GM18870 (cell line): Measurements from ENCODE around the gene AUTS2.

Experiments
- ATAC-seq: cut with Tn5 transposase; IDR thresholded peaks from one replicate; pipeline ENCODE4 v1.9.1; 2021; ENCODE audit warnings: moderate library complexity; ENCODE audit not compliant: unreplicated experiment

Gene AUTS2

GRCh38 chr7:70016044-70016770, 417.9 kb downstream of the AUTS2 start:
- no peak for ATAC-seq

GRCh38 chr7:70017357-70017756, 419.1 kb downstream of the AUTS2 start:
- no peak for ATAC-seq

GRCh38 chr7:70018700-70019099, 420.4 kb downstream of the AUTS2 start:
- no peak for ATAC-seq

GRCh38 chr7:70027867-70028266, 429.6 kb downstream of the AUTS2 start:
- no peak for ATAC-seq

- ATAC-seq: no peak
Measured at GRCh38 chr7:70028620-70029019, 430.3 kb downstream of the AUTS2 start.

GRCh38 chr7:70029993-70030392, 431.7 kb downstream of the AUTS2 start:
- ATAC-seq: no peak

- no peak for ATAC-seq
Measured at GRCh38 chr7:70030745-70031144, 432.5 kb downstream of the AUTS2 start.

- ATAC-seq: no peak
Measured at GRCh38 chr7:70031245-70031644, 433.0 kb downstream of the AUTS2 start.

- no peak for ATAC-seq
Measured at GRCh38 chr7:70032649-70033048, 434.4 kb downstream of the AUTS2 start.

GRCh38 chr7:70033226-70033625, 435.0 kb downstream of the AUTS2 start:
- ATAC-seq: no peak

GRCh38 chr7:70034999-70035398, 436.7 kb downstream of the AUTS2 start:
- no peak for ATAC-seq

GRCh38 chr7:70035519-70035918, 437.2 kb downstream of the AUTS2 start:
- ATAC-seq: no peak

GRCh38 chr7:70035955-70036354, 437.7 kb downstream of the AUTS2 start:
- ATAC-seq: no peak

- ATAC-seq: no peak
Measured at GRCh38 chr7:70036695-70037094, 438.4 kb downstream of the AUTS2 start.

GRCh38 chr7:70037171-70037933, 439.1 kb downstream of the AUTS2 start:
- ATAC-seq: no peak

- ATAC-seq: no peak
Measured at GRCh38 chr7:70040051-70040450, 441.8 kb downstream of the AUTS2 start.

GRCh38 chr7:70040970-70041766, 442.9 kb downstream of the AUTS2 start:
- no peak for ATAC-seq

GRCh38 chr7:70042533-70042932, 444.3 kb downstream of the AUTS2 start:
- no peak for ATAC-seq

GRCh38 chr7:70043015-70043538, 444.8 kb downstream of the AUTS2 start:
- ATAC-seq: no peak

GRCh38 chr7:70044064-70044463, 445.8 kb downstream of the AUTS2 start:
- no peak for ATAC-seq

GRCh38 chr7:70044525-70044924, 446.2 kb downstream of the AUTS2 start:
- no peak for ATAC-seq
